Measurements from ENCODE around the gene ZNF536. TPM values are rescaled to one million over a fixed set of nuclear protein-coding genes. Genes with fewer than 3 reads are reported as not detected.

The ZNF536 gene
- total RNA-seq, 1 experiment from 2014 or later: 0.35 TPM

- peak; percentile 22; the same call in 1 of the 2 replicates for ATAC-seq
- H3K4me3 Mint-ChIP-seq: peak overlapping the region; percentile 16; the same call in 1 of the 2 replicates
- DNase-seq (ENCODE audit: low spot score): no peak
- TF ChIP-seq ETV6 (CRISPR knock-in tag; IDR thresholded peaks at IDR 0.05): no peak
- TF ChIP-seq GTF2I (CRISPR knock-in tag; conservative IDR thresholded peaks at IDR 0.05): no peak
- no peak for TF ChIP-seq ZSCAN18 (CRISPR knock-in tag; IDR thresholded peaks at IDR 0.05)
- no peak for TF ChIP-seq ERG (CRISPR knock-in tag; IDR thresholded peaks at IDR 0.05)
- no peak for TF ChIP-seq FOXP4 (CRISPR knock-in tag; IDR thresholded peaks at IDR 0.05)
- H3K27me3 Mint-ChIP-seq (ENCODE audit: low read depth): no peaks in the 10 kb centered on the region
- ChIA-PET POLR2A (interaction anchor here (0.7 kb wide), 1 partner anchor 188 kb away, joined by 9 read pairs; no protein-coding TSS in a partner anchor), CTCF (interaction anchor here (0.6 to 1.3 kb wide), 6 partner anchors 36 to 417 kb away, joined by 3 to 5 read pairs (median 3); no protein-coding TSS in a partner anchor)
- no peaks in the 10 kb centered on the region for H3K36me3 Mint-ChIP-seq
- H3K9me3 Mint-ChIP-seq: no peaks in the 10 kb centered on the region
- peaks cover 43% of the 10 kb centered on the region for H3K4me1 Mint-ChIP-seq
- no peak overlapping the region for H3K27ac Mint-ChIP-seq
Observed at GRCh38 chr19:30492586-30493270, 120.5 kb downstream of the ZNF536 start.

- POLR2A ChIA-PET: no interaction called here
- no peak overlapping the region for H3K4me3 Mint-ChIP-seq
- no peaks in the 10 kb centered on the region for H3K27me3 Mint-ChIP-seq (ENCODE audit: low read depth)
- H3K4me1 Mint-ChIP-seq: peaks cover 18% of the 10 kb centered on the region
- ATAC-seq: no peak
- H3K27ac Mint-ChIP-seq: no peak overlapping the region
- H3K36me3 Mint-ChIP-seq: no peaks in the 10 kb centered on the region
- CTCF ChIA-PET: interaction anchor here (1.3 kb wide), 1 partner anchor 172 kb away, joined by 5 read pairs; no protein-coding TSS in a partner anchor
- no peak for DNase-seq (ENCODE audit: low spot score)
- peaks cover 4% of the 10 kb centered on the region; the same call in 1 of the 2 replicates for H3K9me3 Mint-ChIP-seq
- TF ChIP-seq ARID4B (CRISPR knock-in tag; IDR thresholded peaks at IDR 0.05; ENCODE audit: borderline replicate concordance): no peak
- TF ChIP-seq E2F1 (CRISPR knock-in tag; IDR thresholded peaks at IDR 0.05): no peak
- TF ChIP-seq AFF4 (CRISPR knock-in tag; IDR thresholded peaks at IDR 0.05; ENCODE audit: borderline replicate concordance): no peak
- no peak for TF ChIP-seq OVOL2 (CRISPR knock-in tag; IDR thresholded peaks at IDR 0.05; ENCODE audit: borderline replicate concordance)
- TF ChIP-seq ZBTB43 (CRISPR knock-in tag; IDR thresholded peaks at IDR 0.05): no peak
- TF ChIP-seq FOXP1 (CRISPR knock-in tag; IDR thresholded peaks at IDR 0.05; ENCODE audit: borderline replicate concordance): no peak
- no peak for TF ChIP-seq CBFB (CRISPR knock-in tag; IDR thresholded peaks at IDR 0.05; ENCODE audit: low read depth)
- TF ChIP-seq ZNF671 (CRISPR knock-in tag; IDR thresholded peaks at IDR 0.05): no peak
- no peak for TF ChIP-seq PRRX2 (CRISPR knock-in tag; IDR thresholded peaks at IDR 0.05)
- TF ChIP-seq ZNF396 (CRISPR knock-in tag; IDR thresholded peaks at IDR 0.05; ENCODE audit: borderline replicate concordance): no peak
- TF ChIP-seq IRF1 (CRISPR knock-in tag; IDR thresholded peaks at IDR 0.05): no peak
- no peak for TF ChIP-seq NR1H2 (CRISPR knock-in tag; IDR thresholded peaks at IDR 0.05)
- no peak for TF ChIP-seq GTF2I (CRISPR knock-in tag; conservative IDR thresholded peaks at IDR 0.05)
Observed at GRCh38 chr19:30497034-30497433, 124.8 kb downstream of the ZNF536 start.
